Measurements from ENCODE around the gene FNBP1.

FNBP1 gene

GRCh38 chr9:129875687-129876395 is 167.1 kb downstream of the FNBP1 start:
- TF ChIP-seq CTCF (IDR thresholded peaks at IDR 0.05; ENCODE audit: borderline replicate concordance, insufficient read depth, low read depth, low read length), result no peak
- H3K4me3 ChIP-seq (ENCODE audit: low read depth, low read length), result no peak overlapping the region

GRCh38 chr9:129875181-129875611 is 167.8 kb downstream of the FNBP1 start:
- no peak overlapping the region for H3K4me3 ChIP-seq (ENCODE audit: low read depth, low read length)
- TF ChIP-seq CTCF (IDR thresholded peaks at IDR 0.05; ENCODE audit: borderline replicate concordance, insufficient read depth, low read depth, low read length), result peak; percentile 24; the same call in 1 of the 2 replicates

- H3K4me3 ChIP-seq (ENCODE audit: low read depth, low read length), result no peak overlapping the region
- no peak for TF ChIP-seq CTCF (IDR thresholded peaks at IDR 0.05; ENCODE audit: borderline replicate concordance, insufficient read depth, low read depth, low read length)
Measured at GRCh38 chr9:129874261-129875101, 168.5 kb downstream of the FNBP1 start.

- no peak for TF ChIP-seq CTCF (IDR thresholded peaks at IDR 0.05; ENCODE audit: borderline replicate concordance, insufficient read depth, low read depth, low read length)
- no peak overlapping the region for H3K4me3 ChIP-seq (ENCODE audit: low read depth, low read length)
Measured at GRCh38 chr9:129873563-129874190, 169.3 kb downstream of the FNBP1 start.

- no peak overlapping the region for H3K4me3 ChIP-seq (ENCODE audit: low read depth, low read length)
Measured at GRCh38 chr9:129871046-129871445, 171.9 kb downstream of the FNBP1 start.

More at GRCh38 chr9:129871046-129871445, 171.9 kb downstream of the FNBP1 start:
- no peak for TF ChIP-seq CTCF (IDR thresholded peaks at IDR 0.05; ENCODE audit: borderline replicate concordance, insufficient read depth, low read depth, low read length)

All from GM12875 (cell line).